HG02623 (cell line): ENCODE results near the gene KRT9.
"Not testable (repeated sequence)": the region's sequence is repeated elsewhere in the genome, so short reads cannot be mapped to it uniquely, and the experiment has no call there.

ENCODE experiments used
- ATAC-seq: cut with Tn5 transposase; IDR thresholded peaks from one replicate; pipeline ENCODE4 v1.9.1; 2021; ENCODE audit warnings: moderate library complexity; ENCODE audit not compliant: unreplicated experiment

The KRT9 gene

DNA sequence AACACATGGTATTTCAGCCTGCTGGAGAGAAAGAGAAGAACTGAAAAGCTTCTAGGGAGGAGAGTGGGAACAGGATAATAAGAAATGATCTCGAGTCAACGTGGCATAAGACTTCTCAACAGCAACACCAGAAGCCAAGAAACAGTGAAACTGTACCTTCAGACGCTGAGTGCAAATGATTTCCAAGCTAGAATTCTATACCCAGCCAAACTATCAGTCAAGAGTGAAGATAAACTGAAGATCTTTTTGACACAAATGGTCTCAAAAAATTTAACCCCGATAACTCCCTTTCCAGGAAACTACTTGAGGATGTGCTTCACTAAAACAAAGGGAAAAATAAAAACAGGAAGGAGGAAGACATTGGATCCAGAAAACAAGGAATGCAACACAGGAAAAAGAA lies 35.1 kb upstream of the KRT9 start:
- ATAC-seq = not testable (repeated sequence)

- no peak for ATAC-seq
These were observed 30.7 kb upstream of the KRT9 start for GRCh38 chr17:41602524-41602923.

DNA sequence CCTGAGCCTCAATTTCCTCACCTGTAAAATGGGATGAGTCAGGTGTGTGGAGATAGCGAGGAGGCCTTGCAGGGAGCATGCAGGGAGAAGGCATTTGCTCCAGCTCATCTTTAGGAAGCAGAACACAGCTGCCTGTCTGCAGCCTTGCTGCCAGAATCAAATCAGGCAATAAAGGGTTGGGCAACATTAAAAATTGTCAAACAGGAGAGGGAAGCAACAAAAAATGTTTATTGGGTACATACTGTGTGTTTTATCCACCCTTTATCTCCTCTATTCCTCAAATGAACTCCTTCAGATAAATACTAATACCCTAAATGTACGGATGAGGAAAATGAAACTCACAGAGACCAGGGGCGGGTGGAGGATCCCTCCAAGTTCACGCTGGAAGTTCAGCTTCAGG lies 28.5 kb upstream of the KRT9 start:
- no peak for ATAC-seq

GRCh38 chr17:41599680-41600079 lies 27.8 kb upstream of the KRT9 start:
- ATAC-seq = no peak

GRCh38 chr17:41595585-41595984 lies 23.7 kb upstream of the KRT9 start:
- no peak for ATAC-seq

DNA sequence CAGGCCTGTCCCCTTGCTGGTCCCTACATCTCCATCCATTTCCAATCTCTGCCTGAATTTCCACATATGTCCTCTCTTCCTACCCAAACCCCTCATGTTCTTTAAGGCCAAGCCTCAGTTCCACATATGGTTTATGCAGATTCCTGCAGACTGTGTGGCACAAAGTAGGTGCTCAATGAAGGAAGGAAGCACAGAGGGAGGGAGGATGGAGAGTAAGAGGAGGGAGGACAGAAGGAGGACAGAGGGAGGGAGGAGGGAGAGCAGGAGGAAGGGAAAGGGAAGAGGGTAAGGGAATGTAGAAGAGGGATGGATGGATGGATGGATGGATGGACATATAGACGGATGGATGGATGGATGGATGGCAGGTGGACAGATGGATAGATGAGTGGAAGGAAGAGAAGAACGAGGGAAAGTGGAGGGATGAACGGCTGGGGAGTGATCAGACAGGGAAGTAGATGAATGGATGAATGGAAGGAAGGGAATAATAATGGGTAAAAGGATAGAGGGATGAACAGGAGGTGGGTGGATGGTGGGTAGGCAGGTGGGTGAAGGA lies 22.6 kb upstream of the KRT9 start:
- no peak for ATAC-seq

DNA sequence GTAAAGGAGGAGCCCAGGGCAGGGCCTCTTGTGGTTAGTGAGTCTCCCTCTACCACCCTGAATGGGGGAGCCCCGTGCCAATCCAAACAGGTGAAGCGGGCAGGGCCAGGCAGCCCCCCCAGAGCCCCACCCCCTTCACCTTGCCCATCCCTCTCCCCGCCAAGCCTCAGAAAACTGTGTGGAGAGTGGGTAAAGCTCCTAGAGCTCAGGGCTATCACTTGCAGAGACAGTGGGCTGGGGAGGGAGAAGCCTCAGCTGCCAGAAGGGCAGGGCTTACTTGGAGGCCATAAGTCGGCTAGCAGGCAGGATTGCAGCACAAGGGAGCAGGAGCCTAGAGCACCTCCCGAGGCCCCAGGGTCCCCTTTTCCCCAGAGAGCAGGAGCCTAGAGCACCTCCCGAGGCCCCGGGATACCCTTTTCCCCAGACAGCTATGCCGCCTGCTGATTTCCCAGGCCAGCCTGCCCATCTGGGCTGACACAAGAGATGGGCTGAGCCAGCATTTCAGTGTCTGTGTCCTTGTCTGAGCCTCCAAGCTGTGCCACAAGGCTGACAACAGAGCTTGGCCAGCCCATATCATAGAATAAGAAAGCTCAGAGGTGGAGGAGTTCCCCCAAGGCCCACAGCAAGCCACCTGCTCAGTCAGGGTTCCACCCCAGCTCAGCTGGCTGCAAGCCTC lies 21.6 kb upstream of the KRT9 start:
- ATAC-seq = no peak

DNA sequence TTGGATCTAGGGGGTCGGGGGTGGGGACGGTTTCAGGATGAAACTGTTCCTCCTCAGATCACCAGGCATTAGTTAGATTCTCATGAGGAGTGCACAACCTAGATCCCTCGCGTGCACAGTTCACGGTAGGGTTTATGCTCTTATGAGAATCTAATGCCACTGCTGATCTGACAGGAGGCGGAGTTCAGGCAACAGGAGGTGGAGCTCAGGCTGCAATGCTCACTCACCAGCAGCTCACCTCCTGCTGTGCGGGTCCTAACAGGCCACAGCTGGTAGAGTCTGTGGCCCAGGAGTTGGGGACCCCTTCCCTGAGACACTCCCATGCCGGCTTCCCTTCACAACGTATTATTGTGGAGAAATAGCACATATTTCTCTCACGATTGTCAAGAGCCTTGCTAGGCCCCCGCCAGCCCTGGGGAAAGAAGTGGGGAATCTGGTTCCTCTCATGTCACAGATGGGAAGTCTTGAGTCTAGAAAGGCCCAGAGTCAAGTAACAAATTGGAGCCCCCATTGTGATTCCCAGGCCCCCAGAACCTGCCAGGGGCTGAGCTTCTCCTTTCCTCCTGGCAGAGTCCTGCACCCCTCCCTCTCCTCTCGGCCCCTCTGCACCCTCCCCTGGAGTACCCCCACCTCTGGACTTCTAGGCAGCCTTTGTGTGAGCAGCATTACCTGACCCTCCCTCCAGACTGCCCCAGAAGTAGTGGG lies 20.9 kb upstream of the KRT9 start:
- no peak for ATAC-seq

GRCh38 chr17:41589301-41589700 lies 17.4 kb upstream of the KRT9 start:
- no peak for ATAC-seq

GRCh38 chr17:41588126-41588810 lies 16.4 kb upstream of the KRT9 start:
- no peak for ATAC-seq

- no peak for ATAC-seq
These were observed 15.1 kb upstream of the KRT9 start, which contains the start of gene KRT14 for GRCh38 chr17:41586863-41587495. TSS of gene KRT14 (minus strand) at chr17:41586895. CDS start at chr17:41586834, 61 bp downstream.

DNA sequence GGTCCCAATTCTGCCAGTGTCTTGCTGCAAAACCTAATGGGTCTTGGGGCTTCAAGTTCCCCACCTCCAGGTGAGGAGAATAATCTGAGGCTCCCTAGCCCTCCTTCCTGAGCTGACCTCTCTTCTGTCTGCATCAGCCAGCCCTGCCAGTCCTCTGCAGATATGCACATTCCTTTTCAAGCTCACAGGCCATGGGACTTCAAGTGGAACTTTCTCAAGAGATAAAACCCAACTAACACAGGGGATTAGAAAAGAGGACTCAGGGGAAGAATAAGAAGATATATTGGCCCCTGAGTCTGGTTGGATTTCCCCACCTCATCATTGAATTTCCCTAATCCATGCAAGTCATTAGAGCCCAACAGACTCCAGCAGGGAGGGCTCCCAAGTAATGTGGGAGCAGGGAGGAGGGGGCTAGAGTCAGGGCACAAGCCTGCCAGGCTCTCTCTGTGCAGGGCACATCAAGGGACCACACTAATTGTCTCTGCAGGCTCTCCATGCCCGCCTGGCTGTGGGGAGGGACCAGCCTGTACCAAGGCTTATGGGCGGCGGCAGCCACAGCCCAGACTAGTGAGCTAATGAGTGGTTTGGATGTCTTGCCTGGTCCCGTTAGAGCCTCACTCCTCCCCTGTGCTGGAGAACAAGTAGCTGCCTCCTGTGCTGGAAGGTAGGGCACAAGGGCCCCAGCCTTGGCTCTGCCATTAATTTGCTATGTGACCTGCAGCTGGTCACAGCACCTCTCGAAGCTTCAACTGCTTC lies 13.6 kb upstream of the KRT9 start:
- ATAC-seq = no peak

- ATAC-seq = not testable (repeated sequence)
These were observed 12.6 kb upstream of the KRT9 start for GRCh38 chr17:41584331-41584927.

GRCh38 chr17:41583137-41584127 lies 11.6 kb upstream of the KRT9 start:
- ATAC-seq = no peak

DNA sequence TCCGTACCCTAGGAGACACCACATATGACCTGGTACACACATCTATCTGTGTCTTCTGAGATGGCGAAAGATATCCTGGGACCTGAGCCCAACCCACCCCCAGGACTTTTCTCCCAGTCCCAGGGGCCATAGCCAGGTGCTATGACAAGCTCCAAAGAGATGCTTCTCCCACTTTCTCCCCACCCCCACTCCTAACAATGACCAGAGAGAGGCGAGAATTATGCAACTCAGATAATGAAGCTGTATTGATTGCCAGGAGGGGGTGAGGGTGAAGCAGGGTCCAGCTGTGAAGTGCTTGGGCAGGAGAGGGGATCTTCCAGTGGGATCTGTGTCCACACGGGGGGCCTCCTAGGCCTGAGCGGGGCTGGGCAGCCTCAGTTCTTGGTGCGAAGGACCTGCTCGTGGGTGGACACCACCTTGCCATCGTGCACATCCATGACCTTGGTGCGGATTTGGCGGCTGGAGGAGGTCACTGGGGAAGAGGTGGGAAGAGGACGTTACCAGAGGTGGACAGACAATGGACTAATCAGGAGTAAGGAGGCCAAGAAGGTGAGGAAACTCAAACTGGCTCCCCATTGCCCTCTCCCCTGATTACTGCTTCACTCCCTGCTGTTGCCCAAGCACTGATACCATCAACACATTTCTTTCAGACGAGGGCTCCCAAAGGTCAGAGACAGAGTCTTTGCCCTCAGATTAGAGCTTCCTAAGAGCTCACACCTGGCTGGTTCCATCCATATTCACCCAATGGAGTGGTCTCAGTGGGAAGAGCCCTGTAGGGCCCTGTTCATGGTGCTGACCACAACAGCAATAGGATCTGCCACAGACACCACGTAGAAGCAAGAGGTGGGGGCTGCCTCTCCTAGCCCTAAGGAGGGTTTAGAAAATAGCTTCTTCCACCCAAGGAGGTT lies 10.5 kb upstream of the KRT9 start:
- ATAC-seq = not testable (repeated sequence)

DNA sequence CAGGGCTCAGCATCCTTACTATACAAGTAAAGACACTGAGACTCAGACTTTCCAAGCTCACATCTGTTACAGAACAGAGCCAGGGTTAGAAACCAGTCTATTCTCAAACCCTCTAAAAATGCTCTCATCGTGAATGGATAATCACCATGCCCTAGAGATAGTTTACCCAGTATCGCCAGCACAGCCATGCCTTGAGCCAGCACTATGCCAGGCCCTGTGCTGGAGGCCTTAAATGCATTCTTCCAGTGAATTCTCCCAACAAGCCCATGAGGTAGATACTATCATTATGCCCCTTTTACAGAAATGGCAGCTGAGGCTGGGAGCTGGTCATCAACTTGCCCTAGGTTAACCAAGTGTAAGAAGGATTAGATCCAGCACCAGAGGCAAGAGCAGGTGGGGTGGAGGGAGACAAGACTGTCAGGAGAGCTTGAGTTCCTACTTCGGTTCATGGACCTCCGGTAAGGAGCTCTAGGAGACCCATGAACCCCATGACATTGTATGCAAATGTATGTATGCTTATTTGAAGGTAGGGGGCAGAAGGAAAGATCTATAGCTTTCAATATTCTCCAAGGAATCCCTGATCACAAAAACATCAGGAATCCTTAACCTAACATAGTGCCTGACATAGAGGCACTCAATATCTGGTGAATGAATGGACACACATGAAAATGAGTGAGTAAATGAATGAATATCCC lies 9.7 kb upstream of the KRT9 start:
- no peak for ATAC-seq

DNA sequence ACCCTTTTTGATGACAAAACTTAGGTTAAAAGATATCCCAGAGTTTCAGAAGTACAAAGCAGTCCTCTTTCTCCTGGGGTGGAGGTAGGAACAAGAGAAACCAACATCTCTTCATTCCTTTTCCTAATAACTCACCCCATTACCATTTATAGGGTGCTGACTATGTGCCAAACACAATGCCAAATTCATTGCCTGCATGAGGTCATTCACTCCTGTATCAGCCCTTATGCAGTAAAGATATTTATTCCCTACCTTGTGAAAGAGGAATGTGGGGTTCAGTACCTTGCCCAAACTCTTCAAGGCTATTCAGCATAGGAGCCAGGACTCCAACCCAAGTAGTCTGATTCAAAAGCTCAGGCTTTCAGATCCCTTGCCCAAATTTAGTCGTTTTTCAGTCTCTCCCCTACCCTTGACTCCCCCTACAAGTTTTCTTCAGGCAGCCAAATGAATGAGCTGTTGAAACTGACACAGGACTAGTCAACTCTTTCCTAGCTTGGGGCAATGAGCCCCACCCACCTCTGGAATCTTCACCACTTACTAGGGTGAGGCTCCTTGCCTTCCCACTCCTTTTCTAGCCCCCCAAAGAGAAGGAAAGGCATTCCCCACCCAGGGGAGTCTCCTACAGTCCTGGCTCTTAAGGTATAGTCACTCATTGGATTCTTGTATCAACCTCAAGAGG lies 9.0 kb upstream of the KRT9 start:
- ATAC-seq = no peak
